Mesenchymal stem cell (in vitro differentiated cells and primary cell): ENCODE measurements around the gene GNAI2.

Experiments
- DNase-seq: peaks from one replicate; pipeline ENCODE4 v3.0.0-alpha.2; 2013
- H2AFZ ChIP-seq: one replicate; pipeline ENCODE4 v1.6.1; 2013; ENCODE audit warnings: low read depth, mild to moderate bottlenecking, control low read depth, inconsistent platforms, low read length, moderate library complexity
- H2AK5ac ChIP-seq: 2 replicates; pipeline ENCODE4 v1.6.1; 2013; ENCODE audit warnings: low read length, moderate library complexity, mild to moderate bottlenecking, inconsistent platforms; ENCODE audit not compliant: severe bottlenecking
- H2BK120ac ChIP-seq: one replicate; pipeline ENCODE4 v1.6.1; 2013; ENCODE audit warnings: low read depth, mild to moderate bottlenecking, inconsistent platforms, low read length, moderate library complexity
- H2BK12ac ChIP-seq, 2 experiments: one replicate each; pipeline ENCODE4 v1.6.1; 2013; ENCODE audit warnings: inconsistent platforms in 2 of 2, low read length in 2 of 2, mild to moderate bottlenecking in 2 of 2, moderate library complexity in 2 of 2, control low read depth in 1 of 2
- H2BK15ac ChIP-seq: one replicate; pipeline ENCODE4 v1.6.1; 2013; ENCODE audit warnings: mild to moderate bottlenecking, low read depth, inconsistent platforms; ENCODE audit not compliant: poor library complexity, severe bottlenecking
- H2BK5ac ChIP-seq: 2 replicates; pipeline ENCODE4 v1.6.1; 2013; ENCODE audit warnings: low read depth, mild to moderate bottlenecking, low read length, control low read depth, inconsistent platforms; ENCODE audit not compliant: poor library complexity, severe bottlenecking
- H3K14ac ChIP-seq, 2 experiments: one replicate each; pipeline ENCODE4 v1.6.1; 2013; ENCODE audit warnings: inconsistent platforms in 2 of 2, low read length in 2 of 2, control low read depth in 1 of 2, mild to moderate bottlenecking in 1 of 2, moderate library complexity in 1 of 2
- H3K18ac ChIP-seq, 2 experiments: one replicate each; pipeline ENCODE4 v1.6.1; 2013; ENCODE audit warnings: inconsistent platforms in 2 of 2, low read length in 2 of 2, control low read depth in 1 of 2, low read depth in 1 of 2, mild to moderate bottlenecking in 1 of 2
- H3K23ac ChIP-seq, 2 experiments: one replicate each; pipeline ENCODE4 v1.6.1; 2013; ENCODE audit warnings: inconsistent platforms in 2 of 2, low read length in 2 of 2, mild to moderate bottlenecking in 2 of 2, moderate library complexity in 2 of 2, control low read depth in 1 of 2
- H3K27ac ChIP-seq: 2 replicates; pipeline ENCODE4 v1.5.1; 2013; ENCODE audit warnings: mild to moderate bottlenecking, moderate library complexity, low read length, control low read depth, inconsistent platforms; ENCODE audit not compliant: poor library complexity, severe bottlenecking
- H3K27me3 ChIP-seq, 2 experiments: 2 replicates each; pipeline versions ENCODE4 v1.6.1 to v1.7.0; 2013; ENCODE audit warnings: low read length in 2 of 2, mild to moderate bottlenecking in 2 of 2, moderate library complexity in 2 of 2, control low read depth in 1 of 2, inconsistent platforms in 1 of 2; ENCODE audit not compliant: control insufficient read depth in 1 of 2, insufficient read depth in 1 of 2
- H3K36me3 ChIP-seq, 2 experiments: 2 replicates each; pipeline versions ENCODE4 v1.6.1 to v1.7.0; 2013; ENCODE audit warnings: low read length in 2 of 2, control low read depth in 1 of 2, inconsistent platforms in 1 of 2, low read depth in 1 of 2, mild to moderate bottlenecking in 1 of 2; ENCODE audit not compliant: insufficient read depth in 2 of 2, control insufficient read depth in 1 of 2
- H3K4ac ChIP-seq, 2 experiments: one replicate each; pipeline ENCODE4 v1.6.1; 2013; ENCODE audit warnings: inconsistent platforms in 2 of 2, low read length in 2 of 2, mild to moderate bottlenecking in 2 of 2, moderate library complexity in 2 of 2, control low read depth in 1 of 2, low read depth in 1 of 2
- H3K4me1 ChIP-seq: 2 replicates; pipeline ENCODE4 v1.6.1; 2013; ENCODE audit warnings: low read depth, low read length, control low read depth; ENCODE audit not compliant: control insufficient read depth, insufficient read depth
- H3K4me2 ChIP-seq: 2 replicates; pipeline ENCODE4 v1.6.1; 2013; ENCODE audit warnings: low read length, mild to moderate bottlenecking, inconsistent platforms; ENCODE audit not compliant: poor library complexity, severe bottlenecking
- H3K4me3 ChIP-seq, 2 experiments: 2 replicates each; pipeline versions ENCODE4 v1.5.1 to v1.7.0; 2013; ENCODE audit warnings: low read length in 2 of 2, mild to moderate bottlenecking in 2 of 2, control low read depth in 1 of 2, low read depth in 1 of 2; ENCODE audit not compliant: insufficient read depth in 1 of 2
- H3K79me1 ChIP-seq: replicated peaks from 2 replicates; pipeline ENCODE4 v1.6.1; 2013; ENCODE audit warnings: mild to moderate bottlenecking, control low read depth, low read length, inconsistent platforms; ENCODE audit not compliant: poor library complexity, severe bottlenecking
- H3K9ac ChIP-seq: 2 replicates; pipeline ENCODE4 v1.7.0; 2013; ENCODE audit warnings: mild to moderate bottlenecking, low read length, moderate library complexity
- H3K9me3 ChIP-seq: 2 replicates; pipeline ENCODE4 v1.7.0; 2013; ENCODE audit warnings: mild to moderate bottlenecking, low read length; ENCODE audit not compliant: control insufficient read depth
- H4K8ac ChIP-seq: one replicate; pipeline ENCODE4 v1.6.1; 2013; ENCODE audit warnings: inconsistent platforms, mild to moderate bottlenecking, low read length, moderate library complexity
- H4K91ac ChIP-seq: one replicate; pipeline ENCODE4 v1.6.1; 2013; ENCODE audit warnings: mild to moderate bottlenecking, low read length, inconsistent platforms
- WGBS: methylation state at CpG from one replicate; pipeline ENCODE4 v1.1.7; 2013; ENCODE audit warnings: mixed read lengths; 5-methylcytosine and 5-hydroxymethylcytosine counted together

The GNAI2 gene

GRCh38 chr3:50269460-50269859 is 33.5 kb downstream of the GNAI2 start:
- Histone ChIP-seq H3K4me1 (peaks cover 71% of the 10 kb centered on the region), H2BK120ac (no peak overlapping the region), H3K27me3 (peaks cover 8 to 14% of the 10 kb centered on the region in 2 experiments), H3K36me3 (no peaks in the 10 kb centered on the region), H2BK12ac (no peak overlapping the region), H3K4ac (no peak overlapping the region), H3K18ac (peak overlapping the region in 1 of 2 experiments; percentile 38), H4K8ac (no peak overlapping the region), H3K79me1 (no peaks in the 10 kb centered on the region), H2AFZ (no peak overlapping the region), H3K4me2 (no peak overlapping the region), H2AK5ac (peak overlapping the region; percentile 24), H4K91ac (peak overlapping the region; percentile 12), H2BK15ac (no peak overlapping the region), H3K27ac (no peak overlapping the region), H3K14ac (peak overlapping the region in 1 of 2 experiments; percentile 15), H2BK5ac (no peak overlapping the region), H3K9ac (no peak overlapping the region), H3K9me3 (no peaks in the 10 kb centered on the region), H3K23ac (no peak overlapping the region), H3K4me3 (no peak overlapping the region)
- no peak for DNase-seq
- 96% methylated on average over 4 of the region's 4 CpGs for WGBS

- H3K9me3 ChIP-seq: no peaks in the 10 kb centered on the region
- H3K9ac ChIP-seq: no peak overlapping the region
- DNase-seq: peak; percentile 42
- peak overlapping the region; percentile 5 for H4K91ac ChIP-seq
- no peaks in the 10 kb centered on the region for H3K36me3 ChIP-seq
- WGBS: 91% methylated on average over 8 of the region's 8 CpGs
- peak overlapping the region in 1 of 2 experiments; percentile 68 for H3K14ac ChIP-seq
- H3K4ac ChIP-seq: peak overlapping the region in 1 of 2 experiments; percentile 22
- peaks cover 13 to 16% of the 10 kb centered on the region in 2 experiments for H3K27me3 ChIP-seq
- no peak overlapping the region for H4K8ac ChIP-seq
- no peak overlapping the region for H2AFZ ChIP-seq
- no peaks in the 10 kb centered on the region for H3K79me1 ChIP-seq
- H3K23ac ChIP-seq: peak overlapping the region in 1 of 2 experiments; percentile 75
- H3K27ac ChIP-seq: no peak overlapping the region
- peak overlapping the region in 1 of 2 experiments; percentile 37 for H2BK12ac ChIP-seq
- H2BK15ac ChIP-seq: no peak overlapping the region
- no peak overlapping the region for H2BK5ac ChIP-seq
- peak overlapping the region in 1 of 2 experiments; percentile 61 for H3K18ac ChIP-seq
- H2AK5ac ChIP-seq: peak overlapping the region; percentile 23
- no peak overlapping the region for H3K4me3 ChIP-seq
- H3K4me2 ChIP-seq: no peak overlapping the region
- H2BK120ac ChIP-seq: no peak overlapping the region
- peaks cover 73% of the 10 kb centered on the region for H3K4me1 ChIP-seq
Measured at GRCh38 chr3:50269977-50270413, 34.0 kb downstream of the GNAI2 start.

- no peak overlapping the region for H3K14ac ChIP-seq
- 86% methylated on average over 19 of the region's 19 CpGs for WGBS
- no peak overlapping the region for H2BK120ac ChIP-seq
- H2BK12ac ChIP-seq: peak overlapping the region in 1 of 2 experiments; percentile 45
- H3K9ac ChIP-seq: no peak overlapping the region
- no peaks in the 10 kb centered on the region for H3K79me1 ChIP-seq
- H3K4me1 ChIP-seq: peaks cover 73% of the 10 kb centered on the region
- DNase-seq: no peak
- H3K4me3 ChIP-seq: no peak overlapping the region
- no peaks in the 10 kb centered on the region for H3K36me3 ChIP-seq
- H3K27me3 ChIP-seq: peaks cover 20 to 21% of the 10 kb centered on the region in 2 experiments
- H3K23ac ChIP-seq: peak overlapping the region in 1 of 2 experiments; percentile 27
- no peak overlapping the region for H2BK15ac ChIP-seq
- no peaks in the 10 kb centered on the region for H3K9me3 ChIP-seq
- peak overlapping the region in 1 of 2 experiments; percentile 22 for H3K4ac ChIP-seq
- H3K27ac ChIP-seq: no peak overlapping the region
- peak overlapping the region; percentile 56 for H2AK5ac ChIP-seq
- H4K91ac ChIP-seq: peak overlapping the region; percentile 5
- H2BK5ac ChIP-seq: no peak overlapping the region
- H4K8ac ChIP-seq: no peak overlapping the region
- peak overlapping the region in 1 of 2 experiments; percentile 38 for H3K18ac ChIP-seq
- no peak overlapping the region for H2AFZ ChIP-seq
- H3K4me2 ChIP-seq: no peak overlapping the region
Measured at GRCh38 chr3:50270422-50271224, 34.6 kb downstream of the GNAI2 start.

GRCh38 chr3:50271314-50271936 is 35.4 kb downstream of the GNAI2 start:
- Histone ChIP-seq H2AK5ac (peak overlapping the region; percentile 1), H3K9ac (no peak overlapping the region), H2BK15ac (peak overlapping the region; percentile 12)

More at GRCh38 chr3:50271314-50271936, 35.4 kb downstream of the GNAI2 start:
- DNase-seq: no peak
- Histone ChIP-seq H3K27ac (no peak overlapping the region), H3K18ac (no peak overlapping the region), H3K79me1 (no peaks in the 10 kb centered on the region), H3K27me3 (peaks cover 21 to 25% of the 10 kb centered on the region in 2 experiments), H3K23ac (no peak overlapping the region), H3K4me2 (no peak overlapping the region), H2BK12ac (no peak overlapping the region), H3K9me3 (no peaks in the 10 kb centered on the region), H2BK120ac (no peak overlapping the region), H3K4ac (no peak overlapping the region), H4K91ac (peak overlapping the region; percentile 9), H2AFZ (no peak overlapping the region), H4K8ac (no peak overlapping the region), H3K4me1 (peaks cover 67% of the 10 kb centered on the region), H2BK5ac (no peak overlapping the region), H3K14ac (no peak overlapping the region), H3K36me3 (peaks cover 0 to 4% of the 10 kb centered on the region in 2 experiments), H3K4me3 (no peak overlapping the region)
- WGBS: 93% methylated on average over 8 of the region's 10 CpGs
